ENCODE data around the gene DCST1. TPM values are rescaled to one million over a fixed set of nuclear protein-coding genes. Genes with fewer than 3 reads are reported as not detected.

Gene DCST1
- total and polyA plus RNA-seq, 2 of the 4 experiments (the other 2 are of a cell fraction) = not detected

GRCh38 chr1:155049651-155050559 is 16.3 kb downstream of the DCST1 start:
- no peak overlapping the region; the same call in 1 of the 2 replicates for H3K27ac ChIP-seq (ENCODE audit: insufficient read depth, low read length)
- H4K5ac ChIP-seq (ENCODE audit: low read depth, low read length) = no peak overlapping the region
- H4K91ac ChIP-seq (ENCODE audit: insufficient read depth, low read depth, low read length) = peak overlapping the region; percentile 51; the same call in 1 of the 2 replicates
- TF ChIP-seq CHD1 (IDR thresholded peaks at IDR 0.05; ENCODE audit: low read depth, low read length) = no peak
- no peak for TF ChIP-seq BHLHE40 (IDR thresholded peaks at IDR 0.05; ENCODE audit: low read depth, low read length)
- TF ChIP-seq SMC3 (IDR thresholded peaks at IDR 0.05; ENCODE audit: low read depth, low read length) = no peak
- TF ChIP-seq RCOR1 (IDR thresholded peaks at IDR 0.05; ENCODE audit: insufficient replicate concordance, low read length) = no peak
- TF ChIP-seq ELK1 (IDR thresholded peaks at IDR 0.05; ENCODE audit: borderline replicate concordance, low read depth, low read length) = no peak
- TF ChIP-seq MXI1 (IDR thresholded peaks at IDR 0.05; ENCODE audit: borderline replicate concordance, low read depth, low read length) = no peak
- H2BK5ac ChIP-seq (ENCODE audit: low read depth, low read length, poor library complexity, severe bottlenecking) = peak overlapping the region; percentile 31
- BruUV-seq (replicated peaks) = no TSS peak
- peaks cover 9% of the 10 kb centered on the region; the same call in 1 of the 2 replicates for H3K9me1 ChIP-seq (ENCODE audit: insufficient read depth, low read length)
- H3K4me3 ChIP-seq (ENCODE audit: insufficient read depth, low read depth, low read length) = peak overlapping the region; percentile 75; the same call in 1 of the 2 replicates
- peak overlapping the region; percentile 19 for H3K23ac ChIP-seq (ENCODE audit: low read depth, low read length)
- no peak for ATAC-seq (ENCODE audit: low read depth)
- H2BK120ac ChIP-seq (ENCODE audit: low read depth, low read length) = 0 out of 2 replicates have a peak overlapping the region, but pooled peaks have one; percentile 3
- no peaks in the 10 kb centered on the region for H3K36me3 ChIP-seq (ENCODE audit: control insufficient read depth, insufficient read depth, low read length)
- H3K9me3 ChIP-seq (ENCODE audit: control insufficient read depth, insufficient read depth, low read length) = no peaks in the 10 kb centered on the region
- no peaks in the 10 kb centered on the region for H3K27me3 ChIP-seq (ENCODE audit: control insufficient read depth, insufficient read depth, low read length)
- peak overlapping the region; percentile 35; the same call in 1 of the 2 replicates for H3K56ac ChIP-seq (ENCODE audit: extremely low read depth, insufficient read depth, low read length)
- no peak overlapping the region for H2BK20ac ChIP-seq (ENCODE audit: low read depth, low read length)
- DNase-seq = peak; percentile 69
- H3K79me1 ChIP-seq (ENCODE audit: low read depth in 1 of 2, low read length in 2 of 2) = peaks cover 0 to 15% of the 10 kb centered on the region in 2 experiments; a peak in 2 of 4 replicates
- H2AK9ac ChIP-seq (replicated peaks; ENCODE audit: low read depth, low read length, poor library complexity) = peak overlapping the region; percentile 69
- 11% methylated on average over 5 of the region's 10 CpGs; no CpG with 5 or more reads in 1 of the 2 experiments for WGBS, 2 experiments (ENCODE audit: extremely low coverage in 2 of 2, insufficient read length in 1 of 2)
- peak overlapping the region; percentile 69; the same call in 1 of the 2 replicates for H3K14ac ChIP-seq (replicated peaks; ENCODE audit: low read depth, low read length)
- intact Hi-C loops (cut with micrococcal nuclease) (loop anchor here (5.0 kb wide), 1 partner anchor 48 kb away; the partner anchor contains the start of gene ZBTB7B), dilution Hi-C loops (cut with HindIII; ENCODE audit: low sequenced_read_pairs, unreplicated experiment) (no loop called here), in situ Hi-C loops (cut with MboI; ENCODE audit: low sequenced_read_pairs) (loop anchor here (10.0 kb wide), 1 partner anchor 95 kb away; the partner anchor contains the start of gene PBXIP1)
- H4K8ac ChIP-seq (ENCODE audit: low read depth in 2 of 2, low read length in 2 of 2) = peak overlapping the region; percentile 32 to 80; a peak in 3 of 4 replicates
- POLR2A ChIA-PET (ENCODE audit: unreplicated experiment) = no interaction called here
- H3K18ac ChIP-seq (ENCODE audit: low read depth, low read length) = no peak overlapping the region
- H3K9ac ChIP-seq (ENCODE audit: low read depth, low read length) = peak overlapping the region; percentile 58; the same call in 1 of the 2 replicates
- H2BK15ac ChIP-seq (ENCODE audit: low read depth, low read length) = peak overlapping the region; percentile 20; the same call in 1 of the 3 replicates
- H3K4ac ChIP-seq (ENCODE audit: low read depth, low read length) = peak overlapping the region; percentile 55
- peak overlapping the region; percentile 93 for H3K4me2 ChIP-seq (ENCODE audit: low read depth, low read length)
- H3K4me1 ChIP-seq (ENCODE audit: control insufficient read depth, insufficient read depth, low read length) = peaks cover 13% of the 10 kb centered on the region
- CTCF ChIA-PET = interaction anchor here (0.9 to 2.3 kb wide), 3 partner anchors 12 to 35 kb away, joined by 3 to 6 read pairs (median 4); no protein-coding TSS in a partner anchor
- H2AK5ac ChIP-seq (ENCODE audit: low read depth, low read length) = peak overlapping the region; percentile 16
- peak overlapping the region; percentile 99 for H2AFZ ChIP-seq (replicated peaks; ENCODE audit: low read length, poor library complexity)
- no peaks in the 10 kb centered on the region; the same call in 1 of the 2 replicates for H4K20me1 ChIP-seq (ENCODE audit: insufficient read depth, low read length)

All from IMR-90 (cell line).